H9 (cell line): ENCODE data around the gene CDH4. TPM values are rescaled to one million over a fixed set of nuclear protein-coding genes. Genes with fewer than 3 reads are reported as not detected.
A peak's percentile ranks its signal among the peaks of the same experiment; 100 is the strongest.

Experiments
- DNase-seq: peaks from one replicate; pipeline ENCODE4 v3.0.0-alpha.2; 2017
- H2AFZ ChIP-seq: one replicate; pipeline ENCODE4 v1.6.1; 2013; ENCODE audit warnings: mild to moderate bottlenecking, low read length, control low read depth, moderate library complexity
- H2AK5ac ChIP-seq: 2 replicates; pipeline ENCODE4 v1.6.1; 2013; ENCODE audit warnings: low read length, control low read depth, mixed read lengths; ENCODE audit not compliant: insufficient read length
- H2BK120ac ChIP-seq: one replicate; pipeline ENCODE4 v1.6.1; 2013; ENCODE audit warnings: low read depth, mild to moderate bottlenecking, low read length, control low read depth, inconsistent platforms; ENCODE audit not compliant: poor library complexity, severe bottlenecking
- H2BK12ac ChIP-seq: 2 replicates; pipeline ENCODE4 v1.6.1; 2013; ENCODE audit warnings: low read length, control low read depth, mixed read lengths, low read depth; ENCODE audit not compliant: insufficient read length
- H2BK15ac ChIP-seq: 2 replicates; pipeline ENCODE4 v1.6.1; 2013; ENCODE audit warnings: low read depth, low read length, control low read depth
- H2BK20ac ChIP-seq: one replicate; pipeline ENCODE4 v1.6.1; 2013; ENCODE audit warnings: low read depth, mild to moderate bottlenecking, low read length, control low read depth, inconsistent platforms; ENCODE audit not compliant: poor library complexity, severe bottlenecking
- H2BK5ac ChIP-seq: 2 replicates; pipeline ENCODE4 v1.6.1; 2013; ENCODE audit warnings: low read length, control low read depth, mixed read lengths; ENCODE audit not compliant: insufficient read length
- H3K14ac ChIP-seq: 2 replicates; pipeline ENCODE4 v1.6.1; 2013; ENCODE audit warnings: low read length, control low read depth; ENCODE audit not compliant: insufficient read depth
- H3K18ac ChIP-seq: 2 replicates; pipeline ENCODE4 v1.6.1; 2013; ENCODE audit warnings: low read depth, mild to moderate bottlenecking, mixed read lengths, low read length, control low read depth; ENCODE audit not compliant: insufficient read length
- H3K23ac ChIP-seq: 2 replicates; pipeline ENCODE4 v1.6.1; 2013; ENCODE audit warnings: low read length, control low read depth, mixed read lengths, low read depth; ENCODE audit not compliant: insufficient read length
- H3K23me2 ChIP-seq: 2 replicates; pipeline ENCODE4 v1.6.1; 2013; ENCODE audit warnings: low read depth, mild to moderate bottlenecking, mixed read lengths, low read length, control low read depth; ENCODE audit not compliant: insufficient read length, poor library complexity, severe bottlenecking
- H3K27ac ChIP-seq: 2 replicates; pipeline ENCODE4 v1.5.1; 2013; ENCODE audit warnings: low read length, control low read depth, mixed read lengths, low read depth; ENCODE audit not compliant: insufficient read length
- H3K27me3 ChIP-seq: 2 replicates; pipeline ENCODE4 v1.6.1; 2013; ENCODE audit warnings: low read length, control low read depth, inconsistent platforms; ENCODE audit not compliant: insufficient read depth
- H3K4ac ChIP-seq: 2 replicates; pipeline ENCODE4 v1.6.1; 2013; ENCODE audit warnings: low read depth, mild to moderate bottlenecking, control low read depth, inconsistent platforms, low read length, moderate library complexity
- H3K4me1 ChIP-seq: 2 replicates; pipeline ENCODE4 v1.6.1; 2013; ENCODE audit warnings: low read length, control low read depth, inconsistent platforms; ENCODE audit not compliant: insufficient read depth
- H3K4me2 ChIP-seq: 2 replicates; pipeline ENCODE4 v1.6.1; 2013; ENCODE audit warnings: low read length, control low read depth, mixed read lengths; ENCODE audit not compliant: insufficient read length, insufficient read depth
- H3K56ac ChIP-seq: 2 replicates; pipeline ENCODE4 v1.6.1; 2013; ENCODE audit warnings: low read depth, mild to moderate bottlenecking, mixed read lengths, low read length, control low read depth; ENCODE audit not compliant: insufficient read length
- H3K79me1 ChIP-seq: 2 replicates; pipeline ENCODE4 v1.6.1; 2013; ENCODE audit warnings: low read depth, mild to moderate bottlenecking, moderate library complexity, low read length, control low read depth, inconsistent platforms; ENCODE audit not compliant: insufficient read depth, poor library complexity, severe bottlenecking
- H3K79me2 ChIP-seq: 2 replicates; pipeline ENCODE4 v1.6.1; 2013; ENCODE audit warnings: low read length, control low read depth, inconsistent platforms; ENCODE audit not compliant: insufficient read depth
- H3K9ac ChIP-seq: 2 replicates; pipeline ENCODE4 v1.6.1; 2013; ENCODE audit warnings: low read length, control low read depth, mixed read lengths; ENCODE audit not compliant: insufficient read length; ENCODE audit errors: extremely low read depth
- H3K9me3 ChIP-seq: one replicate; pipeline ENCODE4 v1.6.1; 2013; ENCODE audit warnings: low read depth, low read length, inconsistent platforms; ENCODE audit not compliant: control insufficient read depth
- H3T11ph ChIP-seq: one replicate; pipeline ENCODE4 v1.6.1; 2013; ENCODE audit warnings: mild to moderate bottlenecking, low read length, control low read depth, inconsistent platforms
- H4K20me1 ChIP-seq: one replicate; pipeline ENCODE4 v1.6.1; 2013; ENCODE audit not compliant: control insufficient read depth, insufficient read length, insufficient read depth
- H4K5ac ChIP-seq: 2 replicates; pipeline ENCODE4 v1.6.1; 2013; ENCODE audit warnings: low read depth, mild to moderate bottlenecking, mixed read lengths, low read length, control low read depth; ENCODE audit not compliant: insufficient read length
- H4K8ac ChIP-seq: replicated peaks from 2 replicates; pipeline ENCODE4 v1.6.1; 2013; ENCODE audit warnings: low read length, control low read depth, mixed read lengths, low read depth; ENCODE audit not compliant: insufficient read length
- H4K91ac ChIP-seq: 2 replicates; pipeline ENCODE4 v1.6.1; 2013; ENCODE audit warnings: low read depth, mild to moderate bottlenecking, moderate library complexity, mixed read lengths, low read length, control low read depth; ENCODE audit not compliant: insufficient read length
- H3K27ac Mint-ChIP-seq, 3 experiments: 2 replicates in 2 of 3; 3 replicates in 1 of 3; pipeline ENCODE4 v1.8.0; 2020 to 2021; ENCODE audit warnings: mixed read lengths in 3 of 3, mild to moderate bottlenecking in 1 of 3, moderate library complexity in 1 of 3
- H3K27me3 Mint-ChIP-seq: 2 replicates; pipeline ENCODE4 v1.8.0; 2021; ENCODE audit warnings: low read depth, mild to moderate bottlenecking, moderate library complexity, mixed read lengths
- H3K36me3 Mint-ChIP-seq, 3 experiments: 2 replicates in 2 of 3; 3 replicates in 1 of 3; pipeline ENCODE4 v1.8.0; 2020 to 2021; ENCODE audit warnings: low read depth in 3 of 3, mixed read lengths in 3 of 3; ENCODE audit not compliant: insufficient read depth in 1 of 3
- H3K4me1 Mint-ChIP-seq, 2 experiments: 2 replicates each; pipeline ENCODE4 v1.8.0; 2020; ENCODE audit warnings: mixed read lengths in 2 of 2
- H3K4me3 Mint-ChIP-seq, 2 experiments: 2 replicates in 1 of 2; 3 replicates in 1 of 2; pipeline ENCODE4 v1.8.0; 2020 to 2021; ENCODE audit warnings: mild to moderate bottlenecking in 2 of 2, mixed read lengths in 2 of 2, moderate library complexity in 1 of 2
- H3K9me3 Mint-ChIP-seq, 2 experiments: 2 replicates in 1 of 2; 3 replicates in 1 of 2; pipeline ENCODE4 v1.8.0; 2020; ENCODE audit warnings: mild to moderate bottlenecking in 2 of 2, mixed read lengths in 2 of 2, moderate library complexity in 1 of 2
- CTCF ChIP-seq: fragments of 200-600 bp; sonication (generic); conservative IDR thresholded peaks from 3 replicates; pipeline ENCODE4 v1.8.0; 2021; ENCODE audit warnings: antibody characterized with exemption, mild to moderate bottlenecking
- WGBS: extraction: QIAGEN DNeasy Blood & Tissue Kit; methylation state at CpG from one replicate; pipeline ENCODE4 v1.1.7; 2013; ENCODE audit warnings: missing lambda C conversion rate, low lambda C conversion rate, mixed read lengths; ENCODE audit not compliant: insufficient read length; ENCODE audit errors: extremely low coverage; 5-methylcytosine and 5-hydroxymethylcytosine counted together
- total RNA-seq: library from RNA; stranded (reverse); gene quantifications from 2 replicates; pipeline ENCODE4 v1.2.1, GENCODE V29; 2021

CDH4 gene
- total RNA-seq, 1 experiment from 2014 or later, result 3.0 TPM

- Histone ChIP-seq H4K5ac (no peak overlapping the region), H3K23ac (no peak overlapping the region), H2BK12ac (no peak overlapping the region), H3K56ac (no peak overlapping the region), H3K9ac (no peak overlapping the region), H3K4ac (no peak overlapping the region), H3K79me2 (no peaks in the 10 kb centered on the region), H3K27ac (no peak overlapping the region), H4K8ac (no peak overlapping the region), H2BK20ac (no peak overlapping the region), H3K4me2 (no peak overlapping the region), H3K23me2 (no peaks in the 10 kb centered on the region), H2BK15ac (no peak overlapping the region), H3K18ac (no peak overlapping the region), H3T11ph (no peak overlapping the region), H4K20me1 (no peaks in the 10 kb centered on the region), H3K79me1 (no peaks in the 10 kb centered on the region), H2AFZ (no peak overlapping the region), H3K14ac (no peak overlapping the region), H2BK5ac (no peak overlapping the region), H3K27me3 (no peaks in the 10 kb centered on the region; the same call in 1 of the 2 replicates), H2BK120ac (no peak overlapping the region), H4K91ac (no peak overlapping the region), H3K9me3 (no peaks in the 10 kb centered on the region), H3K4me1 (no peaks in the 10 kb centered on the region), H2AK5ac (no peak overlapping the region)
- no peak for TF ChIP-seq CTCF
- H3K4me1 Mint-ChIP-seq, result peaks cover 13 to 20% of the 10 kb centered on the region in 2 experiments
- WGBS, result no CpG with 5 or more reads among the region's 16 CpGs
- H3K27me3 Mint-ChIP-seq, result peaks cover 34% of the 10 kb centered on the region
- peaks cover 0 to 9% (median 0%) of the 10 kb centered on the region in 3 experiments; a peak in 3 of 7 replicates for H3K36me3 Mint-ChIP-seq
- no peak for DNase-seq
- H3K9me3 Mint-ChIP-seq, result peaks cover 5 to 7% of the 10 kb centered on the region in 2 experiments; a peak in 4 of 5 replicates
- no peak overlapping the region for H3K4me3 Mint-ChIP-seq
- H3K27ac Mint-ChIP-seq, result peak overlapping the region in 1 of 3 experiments; percentile 27; a peak in 1 of 7 replicates
Measured at GRCh38 chr20:61417221-61417941, 165.3 kb downstream of the CDH4 start.
